Osteocyte (in vitro differentiated cells): ENCODE measurements around the gene GNA15. TPM values are rescaled to one million over a fixed set of nuclear protein-coding genes. Genes with fewer than 3 reads are reported as not detected.

Source experiments
- DNase-seq: peaks from one replicate; pipeline ENCODE4 v3.0.0; 2021; ENCODE audit warnings: mixed read lengths; ENCODE audit not compliant: unreplicated experiment; ENCODE audit errors: extremely low spot score
- H3K27ac Mint-ChIP-seq: one replicate; pipeline ENCODE4 v1.8.0; 2021; ENCODE audit warnings: mild to moderate bottlenecking, mixed read lengths; ENCODE audit not compliant: unreplicated experiment
- H3K27me3 Mint-ChIP-seq: one replicate; pipeline ENCODE4 v1.8.0; 2021; ENCODE audit warnings: mixed read lengths; ENCODE audit not compliant: unreplicated experiment
- H3K36me3 Mint-ChIP-seq: one replicate; pipeline ENCODE4 v1.8.0; 2021; ENCODE audit warnings: mixed read lengths; ENCODE audit not compliant: unreplicated experiment
- H3K4me1 Mint-ChIP-seq: one replicate; pipeline ENCODE4 v1.8.0; 2021; ENCODE audit warnings: mixed read lengths; ENCODE audit not compliant: unreplicated experiment
- H3K4me3 Mint-ChIP-seq: one replicate; pipeline ENCODE4 v1.8.0; 2021; ENCODE audit warnings: mild to moderate bottlenecking, moderate library complexity, mixed read lengths; ENCODE audit not compliant: unreplicated experiment
- H3K9me3 Mint-ChIP-seq: one replicate; pipeline ENCODE4 v1.8.0; 2021; ENCODE audit warnings: mixed read lengths; ENCODE audit not compliant: unreplicated experiment
- total RNA-seq: library from RNA; stranded (reverse); gene quantifications from 2 replicates; pipeline ENCODE4 v1.2.1, GENCODE V29; 2021
- TF ChIP-seq, protein P1 (sequence below): fragments of 200-600 bp; sonication (generic); IDR thresholded peaks from 2 replicates; pipeline ENCODE4 v1.5.0; 2021; ENCODE audit warnings: antibody characterized with exemption, mild to moderate bottlenecking, moderate library complexity

Gene GNA15
- total RNA-seq, 1 donor from 2014 or later, result not detected

DNA sequence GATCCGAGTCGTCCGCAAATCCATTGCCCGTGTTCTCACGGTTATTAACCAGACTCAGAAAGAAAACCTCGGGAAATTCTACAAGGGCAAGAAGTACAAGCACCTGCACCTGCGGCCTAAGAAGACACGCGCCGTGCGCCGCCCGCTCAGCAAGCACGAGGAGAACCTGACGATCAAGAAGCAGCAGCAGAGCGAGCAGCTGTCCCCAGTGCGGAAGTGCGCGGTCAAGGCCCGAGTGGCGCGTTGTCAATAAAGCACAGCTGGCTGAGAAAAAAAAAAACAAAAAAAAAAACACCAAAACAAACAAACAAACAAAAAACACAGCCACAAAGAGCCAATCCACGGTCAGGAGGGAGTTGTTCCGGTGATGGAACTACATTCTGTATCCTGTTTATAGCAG lies 4.7 kb upstream of the GNA15 start:
- Mint-ChIP-seq H3K27me3 (no peaks in the 10 kb centered on the region), H3K9me3 (no peaks in the 10 kb centered on the region), H3K27ac (no peak overlapping the region), H3K4me1 (peaks cover 19% of the 10 kb centered on the region), H3K36me3 (no peaks in the 10 kb centered on the region), H3K4me3 (no peak overlapping the region)
- TF ChIP-seq, protein P1, sequence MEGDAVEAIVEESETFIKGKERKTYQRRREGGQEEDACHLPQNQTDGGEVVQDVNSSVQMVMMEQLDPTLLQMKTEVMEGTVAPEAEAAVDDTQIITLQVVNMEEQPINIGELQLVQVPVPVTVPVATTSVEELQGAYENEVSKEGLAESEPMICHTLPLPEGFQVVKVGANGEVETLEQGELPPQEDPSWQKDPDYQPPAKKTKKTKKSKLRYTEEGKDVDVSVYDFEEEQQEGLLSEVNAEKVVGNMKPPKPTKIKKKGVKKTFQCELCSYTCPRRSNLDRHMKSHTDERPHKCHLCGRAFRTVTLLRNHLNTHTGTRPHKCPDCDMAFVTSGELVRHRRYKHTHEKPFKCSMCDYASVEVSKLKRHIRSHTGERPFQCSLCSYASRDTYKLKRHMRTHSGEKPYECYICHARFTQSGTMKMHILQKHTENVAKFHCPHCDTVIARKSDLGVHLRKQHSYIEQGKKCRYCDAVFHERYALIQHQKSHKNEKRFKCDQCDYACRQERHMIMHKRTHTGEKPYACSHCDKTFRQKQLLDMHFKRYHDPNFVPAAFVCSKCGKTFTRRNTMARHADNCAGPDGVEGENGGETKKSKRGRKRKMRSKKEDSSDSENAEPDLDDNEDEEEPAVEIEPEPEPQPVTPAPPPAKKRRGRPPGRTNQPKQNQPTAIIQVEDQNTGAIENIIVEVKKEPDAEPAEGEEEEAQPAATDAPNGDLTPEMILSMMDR, result no peak
- DNase-seq, result no peak

DNA sequence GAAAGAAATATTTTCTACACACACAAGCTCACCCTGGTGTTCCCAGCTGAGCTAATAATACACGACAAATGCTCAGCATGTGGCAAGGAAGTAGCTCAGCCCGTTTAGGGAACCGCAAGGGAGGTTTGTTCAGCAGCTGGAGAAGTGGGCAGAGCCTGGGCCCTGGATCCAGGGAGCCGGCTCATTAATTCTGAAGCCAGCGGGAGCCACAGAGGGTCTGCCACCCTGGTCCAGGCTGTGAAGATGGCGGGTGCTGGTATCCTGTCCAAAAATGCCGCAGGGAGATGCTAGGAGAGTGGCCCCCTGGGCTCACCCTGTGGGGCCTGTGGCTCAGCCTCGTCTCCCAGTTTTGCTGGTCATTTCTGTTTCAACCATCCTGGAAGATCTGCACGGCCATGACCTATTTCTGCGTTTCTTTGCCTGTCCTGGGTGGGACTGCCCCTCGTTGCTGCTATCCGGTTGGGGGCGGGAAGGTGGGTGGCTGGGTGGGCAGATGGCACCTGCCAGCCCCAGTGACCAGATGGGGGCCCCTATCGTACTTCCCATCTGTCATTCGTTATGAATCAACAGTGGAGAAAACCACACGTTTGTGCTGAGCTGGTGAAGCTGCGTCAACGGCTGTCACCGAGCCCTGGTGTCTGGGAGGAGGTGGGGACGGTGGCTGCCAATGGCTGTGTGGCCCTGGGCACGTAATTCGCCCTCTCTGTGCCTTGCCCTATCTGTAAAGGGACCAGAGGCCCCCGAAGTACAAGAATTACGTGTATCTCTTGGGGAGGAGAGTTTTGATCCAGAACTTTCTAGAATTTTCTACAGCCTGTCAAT lies 2.7 kb upstream of the GNA15 start:
- H3K4me3 Mint-ChIP-seq, result no peak overlapping the region
- TF ChIP-seq, protein P1, result no peak
- H3K27ac Mint-ChIP-seq, result peak overlapping the region; percentile 58
- no peak for DNase-seq
- no peaks in the 10 kb centered on the region for H3K36me3 Mint-ChIP-seq
- H3K9me3 Mint-ChIP-seq, result no peaks in the 10 kb centered on the region
- no peaks in the 10 kb centered on the region for H3K27me3 Mint-ChIP-seq
- H3K4me1 Mint-ChIP-seq, result peaks cover 19% of the 10 kb centered on the region

DNA sequence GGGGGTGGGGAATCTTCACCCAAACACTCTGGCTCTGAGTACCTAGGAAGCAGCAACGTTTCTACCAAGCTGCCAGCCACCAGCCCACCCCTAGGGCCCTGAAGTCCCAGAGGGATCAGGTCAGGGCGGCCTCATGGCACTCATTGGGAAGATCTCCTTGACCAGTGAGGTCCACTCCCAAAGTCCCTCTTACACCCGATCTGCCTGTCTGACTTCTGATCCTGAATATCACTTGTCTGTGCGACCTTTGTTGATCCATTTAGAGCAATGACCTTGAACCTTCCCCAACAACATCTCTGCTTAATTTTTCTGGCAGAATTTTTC lies 2.1 kb upstream of the GNA15 start:
- no peak for DNase-seq
- H3K9me3 Mint-ChIP-seq, result no peaks in the 10 kb centered on the region
- no peaks in the 10 kb centered on the region for H3K36me3 Mint-ChIP-seq
- TF ChIP-seq, protein P1, result no peak
- H3K27ac Mint-ChIP-seq, result no peak overlapping the region
- H3K4me3 Mint-ChIP-seq, result no peak overlapping the region
- no peaks in the 10 kb centered on the region for H3K27me3 Mint-ChIP-seq
- H3K4me1 Mint-ChIP-seq, result peaks cover 19% of the 10 kb centered on the region

DNA sequence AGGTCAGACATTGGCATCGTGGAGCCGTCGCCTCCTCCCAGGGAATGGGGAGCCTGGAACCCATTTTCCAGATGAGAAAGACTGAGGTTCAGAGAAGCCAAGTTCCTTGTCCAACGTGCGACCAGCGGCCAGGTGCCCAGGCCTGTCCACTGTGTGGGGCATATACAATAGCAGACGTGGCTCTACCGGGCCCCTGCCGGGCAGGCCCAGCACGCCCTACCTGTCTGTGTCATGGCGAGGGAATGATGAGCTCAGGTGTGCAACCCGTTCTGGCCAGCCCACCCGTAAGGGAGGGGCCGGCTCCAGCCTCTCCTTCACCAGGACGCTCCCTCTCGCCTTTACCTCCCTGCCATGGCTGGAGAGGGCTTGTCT lies 837 bp downstream of the GNA15 start:
- Mint-ChIP-seq H3K9me3 (peaks cover 7% of the 10 kb centered on the region), H3K36me3 (no peaks in the 10 kb centered on the region), H3K4me1 (peaks cover 18% of the 10 kb centered on the region), H3K27me3 (no peaks in the 10 kb centered on the region), H3K27ac (no peak overlapping the region), H3K4me3 (no peak overlapping the region)
- no peak for DNase-seq
- TF ChIP-seq, protein P1, result no peak

DNA sequence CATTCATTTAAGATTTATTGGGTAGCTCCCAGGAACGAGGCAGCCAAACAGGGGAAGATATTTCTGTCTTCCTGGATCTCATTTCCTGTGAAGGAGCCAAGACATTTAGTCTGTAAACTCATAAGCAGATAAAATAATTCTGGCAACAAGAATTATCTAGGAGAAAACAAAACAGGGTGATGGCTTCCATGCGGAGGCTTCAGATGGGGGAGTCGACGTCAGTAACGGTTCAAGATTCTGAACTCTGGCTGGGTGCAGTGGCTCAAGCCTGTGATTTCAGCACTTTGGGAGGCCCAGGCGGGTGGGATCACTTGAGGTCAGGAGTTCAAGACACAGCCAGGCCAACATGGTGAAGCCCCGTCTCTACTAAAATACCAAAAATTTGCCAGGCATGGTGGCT lies 1.3 kb downstream of the GNA15 start:
- Mint-ChIP-seq H3K27me3 (no peaks in the 10 kb centered on the region), H3K9me3 (peaks cover 7% of the 10 kb centered on the region), H3K4me3 (no peak overlapping the region), H3K27ac (no peak overlapping the region), H3K36me3 (no peaks in the 10 kb centered on the region), H3K4me1 (peaks cover 20% of the 10 kb centered on the region)
- no peak for DNase-seq
- TF ChIP-seq, protein P1, result no peak
